ENCODE measurements around the gene LPAR1. TPM values are rescaled to one million over a fixed set of nuclear protein-coding genes. Genes with fewer than 3 reads are reported as not detected.

LPAR1 gene
- polyA plus RNA-seq, 3 donors = 25.5 to 28.8 (median 25.8) TPM

GRCh38 chr9:110967196-110967595 is 71.1 kb downstream of the LPAR1 start:
- DNase-seq (ENCODE audit: low read depth in 3 of 3, low spot score in 2 of 3) = no peak

GRCh38 chr9:110960288-110960687 is 78.0 kb downstream of the LPAR1 start:
- no peak for DNase-seq (ENCODE audit: low read depth in 3 of 3, low spot score in 2 of 3)

- no peak for DNase-seq (ENCODE audit: low read depth in 3 of 3, low spot score in 2 of 3)
Measured at GRCh38 chr9:110958847-110959246, 79.4 kb downstream of the LPAR1 start.

GRCh38 chr9:110954822-110955291 is 83.4 kb downstream of the LPAR1 start:
- DNase-seq (ENCODE audit: low read depth in 3 of 3, low spot score in 2 of 3) = no peak

GRCh38 chr9:110952540-110952859 is 85.8 kb downstream of the LPAR1 start:
- DNase-seq (ENCODE audit: low read depth in 3 of 3, low spot score in 2 of 3) = no peak

- DNase-seq (ENCODE audit: low read depth in 3 of 3, low spot score in 2 of 3) = no peak
Measured at GRCh38 chr9:110951805-110952539, 86.3 kb downstream of the LPAR1 start.

- DNase-seq (ENCODE audit: low read depth in 3 of 3, low spot score in 2 of 3) = no peak
Measured at GRCh38 chr9:110950041-110950645, 88.1 kb downstream of the LPAR1 start.

GRCh38 chr9:110949081-110949480 is 89.2 kb downstream of the LPAR1 start:
- DNase-seq (ENCODE audit: low read depth in 3 of 3, low spot score in 2 of 3) = no peak

GRCh38 chr9:110947491-110948044 is 90.7 kb downstream of the LPAR1 start:
- no peak for DNase-seq (ENCODE audit: low read depth in 3 of 3, low spot score in 2 of 3)

GRCh38 chr9:110942522-110942921 is 95.7 kb downstream of the LPAR1 start:
- DNase-seq (ENCODE audit: low read depth in 3 of 3, low spot score in 2 of 3) = no peak

- no peak for DNase-seq (ENCODE audit: low read depth in 3 of 3, low spot score in 2 of 3)
Measured at GRCh38 chr9:110940951-110941557, 97.2 kb downstream of the LPAR1 start.

GRCh38 chr9:110939573-110939972 is 98.7 kb downstream of the LPAR1 start:
- DNase-seq (ENCODE audit: low read depth in 3 of 3, low spot score in 2 of 3) = no peak

- DNase-seq (ENCODE audit: low read depth in 3 of 3, low spot score in 2 of 3) = no peak
Measured at GRCh38 chr9:110939047-110939446, 99.2 kb downstream of the LPAR1 start.

- no peak for DNase-seq (ENCODE audit: low read depth in 3 of 3, low spot score in 2 of 3)
Measured at GRCh38 chr9:110938242-110938641, 100.0 kb downstream of the LPAR1 start.

- no peak for DNase-seq (ENCODE audit: low read depth in 3 of 3, low spot score in 2 of 3)
Measured at GRCh38 chr9:110936719-110937452, 101.4 kb downstream of the LPAR1 start.

- DNase-seq (ENCODE audit: low read depth in 3 of 3, low spot score in 2 of 3) = no peak
Measured at GRCh38 chr9:110936237-110936636, 102.0 kb downstream of the LPAR1 start.

- DNase-seq (ENCODE audit: low read depth in 3 of 3, low spot score in 2 of 3) = no peak
Measured at GRCh38 chr9:110935829-110936228, 102.4 kb downstream of the LPAR1 start.

GRCh38 chr9:110933350-110934001 is 104.8 kb downstream of the LPAR1 start:
- no peak for DNase-seq (ENCODE audit: low read depth in 3 of 3, low spot score in 2 of 3)

- DNase-seq (ENCODE audit: low read depth in 3 of 3, low spot score in 2 of 3) = no peak
Measured at GRCh38 chr9:110932863-110933262, 105.4 kb downstream of the LPAR1 start.

GRCh38 chr9:110928599-110928998 is 109.7 kb downstream of the LPAR1 start:
- DNase-seq (ENCODE audit: low read depth in 3 of 3, low spot score in 2 of 3) = no peak

All from right renal cortex interstitium (tissue), 3 donors.